GM12878 (cell line): ENCODE results near the gene LONP1. TPM values are rescaled to one million over a fixed set of nuclear protein-coding genes. Genes with fewer than 3 reads are reported as not detected.

Experiments
- ATAC-seq: fragments of 200-7000 bp; cut with Tn5 transposase; 3 replicates; pipeline ENCODE4 v1.9.1; 2020; ENCODE audit warnings: mild to moderate bottlenecking, moderate library complexity
- BruUV-seq: library from RNA; stranded (reverse); fragments of 400-500 nt; replicated peaks from 2 replicates; lab custom pipeline; 2021; lab: Mats Ljungman, UMichigan
- CTCF ChIA-PET: fragments of 300-600 bp; sonication (Branson Sonifier 250); formaldehyde crosslinking; extraction: SDS; loops from one replicate; lab custom pipeline; 2021; ENCODE audit warnings: inconsistent platforms; lab: Yijun Ruan, JAX
- POLR2A ChIA-PET: fragments of 350-600 bp; formaldehyde crosslinking; extraction: SDS; loops from one replicate; lab custom pipeline; 2021; ENCODE audit warnings: inconsistent platforms; lab: Charles Lee
- RAD21 ChIA-PET: fragments of 300-600 bp; sonication (Branson Sonifier 250); formaldehyde crosslinking; loops from one replicate; lab custom pipeline; 2023; ENCODE audit warnings: antibody characterized with exemption; ENCODE audit not compliant: unreplicated experiment; lab: Charles Lee
- SMC1A ChIA-PET: fragments of 300-600 bp; sonication (Branson Sonifier 250); formaldehyde crosslinking; loops from one replicate; lab custom pipeline; 2023; ENCODE audit not compliant: unreplicated experiment, uncharacterized antibody; lab: Charles Lee
- DNase-seq: peaks from one replicate; pipeline ENCODE4 v3.0.0-alpha.2; 2011; ENCODE audit warnings: low read depth, low spot score
- FAIRE-seq: peaks from 3 replicates; lab custom pipeline; 2011; peaks lifted over from hg19 to GRCh38; lab: Jason Lieb, UNC
- H2AFZ ChIP-seq: 2 replicates; pipeline ENCODE4 v1.6.0; 2011; ENCODE audit warnings: low read depth, low read length, control low read depth; ENCODE audit not compliant: control insufficient read depth
- H3K27ac ChIP-seq: 2 replicates; pipeline ENCODE4 v1.5.1; 2011; ENCODE audit warnings: control low read depth; ENCODE audit not compliant: control insufficient read depth, insufficient read depth
- H3K27me3 ChIP-seq, 2 experiments: replicated peaks in 1 of 2; 2 replicates each; pipeline versions ENCODE4 v1.6.0 to v1.6.1; 2011; ENCODE audit warnings: low read length in 1 of 2; ENCODE audit not compliant: control insufficient read depth in 2 of 2, insufficient read depth in 2 of 2
- H3K36me3 ChIP-seq, 2 experiments: 2 replicates each; pipeline ENCODE4 v1.5.1; 2011; ENCODE audit warnings: low read length in 1 of 2; ENCODE audit not compliant: control insufficient read depth in 2 of 2, insufficient read depth in 2 of 2
- H3K4me1 ChIP-seq: 2 replicates; pipeline ENCODE4 v1.6.1; 2011; ENCODE audit warnings: mild to moderate bottlenecking, low read length, moderate library complexity, mixed read lengths; ENCODE audit not compliant: control insufficient read depth, insufficient read depth
- H3K4me2 ChIP-seq: 2 replicates; pipeline ENCODE4 v1.6.0; 2011; ENCODE audit warnings: control low read depth; ENCODE audit not compliant: control insufficient read depth, insufficient read depth
- H3K4me3 ChIP-seq: fragments of 200-600 bp; sonication (generic); 2 replicates; pipeline ENCODE4 v1.5.1; 2016
- H3K79me2 ChIP-seq: 2 replicates; pipeline ENCODE4 v1.6.0; 2011; ENCODE audit warnings: low read length; ENCODE audit not compliant: control insufficient read depth, insufficient read depth
- H3K9ac ChIP-seq: 2 replicates; pipeline ENCODE4 v1.8.0; 2011; ENCODE audit warnings: low read length, control low read depth, mixed read lengths; ENCODE audit not compliant: control insufficient read depth, insufficient read depth
- H3K9me3 ChIP-seq: replicated peaks from 3 replicates; pipeline ENCODE4 v1.5.1; 2011; ENCODE audit warnings: mild to moderate bottlenecking, low read length; ENCODE audit not compliant: control insufficient read depth, insufficient read depth
- H4K20me1 ChIP-seq: 2 replicates; pipeline ENCODE4 v1.6.0; 2011; ENCODE audit not compliant: control insufficient read depth, insufficient read depth
- ATF7 ChIP-seq: fragments of 450-650 bp; IDR thresholded peaks from 2 replicates; pipeline ENCODE4 v1.6.1; 2016; ENCODE audit warnings: low read depth, mild to moderate bottlenecking
- BCLAF1 ChIP-seq: fragments of 450-650 bp; IDR thresholded peaks from 2 replicates; pipeline ENCODE4 v1.6.1; 2017; ENCODE audit warnings: antibody characterized with exemption, mild to moderate bottlenecking, moderate library complexity
- EP300 ChIP-seq, 2 experiments: fragments of 150-350 bp in 1 of 2; IDR thresholded peaks; 2 replicates each; pipeline ENCODE4 v1.6.1; 2011 to 2012; ENCODE audit warnings: low read depth in 2 of 2, low read length in 2 of 2, borderline replicate concordance in 1 of 2, improper control_type of control experiment in 1 of 2, inconsistent platforms in 1 of 2; ENCODE audit not compliant: control insufficient read depth in 1 of 2
- JUNB ChIP-seq: IDR thresholded peaks from 2 replicates; pipeline ENCODE4 v1.6.1; 2016; ENCODE audit warnings: antibody characterized with exemption, mild to moderate bottlenecking
- MEF2A ChIP-seq: IDR thresholded peaks from 2 replicates; pipeline ENCODE4 v1.6.1; 2011; ENCODE audit warnings: low read depth, mild to moderate bottlenecking, low read length, moderate library complexity; ENCODE audit not compliant: insufficient read depth
- NR2F1 ChIP-seq: fragments of 450-650 bp; conservative IDR thresholded peaks from 2 replicates; pipeline ENCODE4 v1.6.1; 2017; ENCODE audit warnings: mild to moderate bottlenecking
- ZBED1 ChIP-seq: IDR thresholded peaks from 2 replicates; pipeline ENCODE4 v1.6.1; 2016; ENCODE audit warnings: borderline replicate concordance
- ZNF217 ChIP-seq: fragments of 450-650 bp; IDR thresholded peaks from 2 replicates; pipeline ENCODE4 v1.6.1; 2017; ENCODE audit warnings: antibody characterized with exemption, mild to moderate bottlenecking
- WGBS: methylation state at CpG from one replicate; pipeline ENCODE4 v1.1.6; 2016; ENCODE audit warnings: low lambda C conversion rate; ENCODE audit not compliant: insufficient replicate concordance, insufficient coverage; ENCODE audit errors: missing lambda C conversion rate; 5-methylcytosine and 5-hydroxymethylcytosine counted together
- in situ Hi-C: fragments of 300-500 bp; cut with MboI; formaldehyde crosslinking; loops from 9 replicates; pipeline ENCODE4 v1.14.3; 2018; ENCODE audit warnings: mixed read lengths
- intact Hi-C: fragments of 100-400 bp; cut with micrococcal nuclease; formaldehyde crosslinking; loops from one replicate; pipeline ENCODE4 v1.14.2; 2022; ENCODE audit not compliant: unreplicated experiment
- polyA plus RNA-seq, 11 experiments: library from polyadenylated mRNA; depleted of rRNA in 4 of 11; unstranded in 6 of 11; stranded (reverse) in 5 of 11; fragments of >200 nt; fragmentation: Nextera tagmentation in 4 of 11; fragmentation: Illumina TruSeq in 1 of 11; extraction: Ambion mirVana in 4 of 11; extraction: Trizol in 1 of 11; gene quantifications; 1 replicate in 1 of 11; 2 replicates in 10 of 11; pipeline versions ENCODE4 v1.2.1 to v1.2.3, GENCODE V29; 2011 to 2016; ENCODE audit warnings: inconsistent platforms in 2 of 11, missing spikeins in 2 of 11, low read depth in 1 of 11
- total RNA-seq, 4 experiments: library from RNA; depleted of rRNA in 3 of 4; stranded (reverse); fragments of >200 nt in 3 of 4; fragmentation: Illumina TruSeq in 1 of 4; extraction: Trizol in 1 of 4; gene quantifications; 2 replicates each; pipeline versions ENCODE4 v1.2.1 to v1.2.3, GENCODE V29; 2013 to 2021

The LONP1 gene
- total and polyA plus RNA-seq, 10 of the 15 experiments (the other 5 are each of a cell fraction or from before 2014, with no cell fraction given): 0.61 to 136 (median 59.5) TPM

GRCh38 chr19:5644037-5644436, 75.9 kb downstream of the LONP1 start:
- DNase-seq (no peak), ATAC-seq (no peak), FAIRE-seq (no peak)
- Histone ChIP-seq H3K79me2 (peaks cover 23% of the 10 kb centered on the region), H3K4me1 (no peaks in the 10 kb centered on the region), H3K4me3 (no peak overlapping the region), H3K36me3 (peaks cover 39 to 61% of the 10 kb centered on the region in 2 experiments), H2AFZ (no peak overlapping the region), H3K9me3 (no peaks in the 10 kb centered on the region), H4K20me1 (peaks cover 13% of the 10 kb centered on the region), H3K27ac (no peak overlapping the region), H3K4me2 (no peak overlapping the region), H3K9ac (no peak overlapping the region), H3K27me3 (no peaks in the 10 kb centered on the region)
- in situ Hi-C loops (no loop called here), intact Hi-C loops (no loop called here)
- BruUV-seq: no TSS peak
- ChIA-PET RAD21 (no interaction called here), POLR2A (no interaction called here), CTCF (interaction anchor here (1.3 kb wide), 1 partner anchor 43 kb away, joined by 3 read pairs; no protein-coding TSS in a partner anchor), SMC1A (no interaction called here)
- 80% methylated on average over 2 of the region's 2 CpGs for WGBS
- TF ChIP-seq JUNB: no peak
- TF ChIP-seq ZNF217: no peak
- no peak for TF ChIP-seq EP300 (IDR thresholded peaks at IDR 0.05; ENCODE audit: borderline replicate concordance in 1 of 2, control insufficient read depth in 1 of 2, low read depth in 2 of 2, low read length in 2 of 2)
- TF ChIP-seq ZBED1: no peak
- no peak for TF ChIP-seq BCLAF1
- no peak for TF ChIP-seq ATF7
- no peak for TF ChIP-seq NR2F1
- TF ChIP-seq MEF2A: no peak
